Inflammatory macrophage (primary cell): ENCODE measurements around the gene LRMDA.

ENCODE experiments used
- DNase-seq, 2 donors: peaks; one replicate each; pipeline ENCODE4 v3.0.0-alpha.2; 2020 to 2022

The LRMDA gene

DNA sequence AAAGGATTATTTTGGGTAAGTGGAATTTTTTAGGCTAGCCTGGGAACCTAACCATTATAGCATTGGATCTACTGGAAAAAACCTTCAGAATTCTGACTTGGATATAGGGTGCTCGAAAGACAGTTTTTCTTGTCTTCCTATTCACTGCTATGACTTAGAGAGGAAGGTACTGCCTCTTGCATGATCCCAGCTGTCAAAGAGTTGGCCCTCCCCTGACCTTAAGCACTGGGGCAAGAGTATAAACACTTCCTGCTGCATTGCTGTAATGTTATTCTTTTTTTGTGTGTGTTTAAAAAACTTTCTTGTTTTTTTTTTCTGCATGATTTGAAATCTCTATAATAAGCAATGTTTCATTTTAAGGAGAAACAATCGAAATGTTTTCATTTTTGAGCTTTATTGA lies 113.0 kb downstream of the LRMDA start:
- DNase-seq = peak; percentile 70 to 73

- no peak for DNase-seq
Measured at GRCh38 chr10:75544993-75545706, 113.7 kb downstream of the LRMDA start.

- DNase-seq = no peak
Measured at GRCh38 chr10:75546004-75546403, 114.6 kb downstream of the LRMDA start.

- peak; percentile 63 to 70 for DNase-seq
Measured at GRCh38 chr10:75547391-75548298, 116.2 kb downstream of the LRMDA start.

DNA sequence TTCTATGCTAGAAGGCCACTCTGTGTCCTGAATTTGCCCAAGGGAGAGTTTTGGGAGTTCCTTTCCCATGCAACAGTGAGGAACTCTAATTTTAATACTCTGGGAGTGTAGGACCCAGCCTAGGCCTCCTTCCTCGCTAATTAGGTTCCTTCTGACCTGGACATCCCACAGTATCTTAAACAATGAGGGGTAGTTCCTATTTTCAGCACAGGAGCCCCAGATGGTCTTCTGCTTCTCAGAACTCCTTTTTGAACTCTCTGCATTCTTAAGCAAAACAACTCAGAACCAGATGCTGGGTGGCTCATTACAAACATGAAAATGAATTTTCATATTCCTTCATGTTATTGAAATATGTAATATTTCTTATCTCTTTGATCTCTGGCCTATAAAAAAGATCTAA lies 116.9 kb downstream of the LRMDA start:
- peak in 1 of 2 donors; percentile 14 for DNase-seq

GRCh38 chr10:75550191-75550590 lies 118.8 kb downstream of the LRMDA start:
- DNase-seq = no peak

DNA sequence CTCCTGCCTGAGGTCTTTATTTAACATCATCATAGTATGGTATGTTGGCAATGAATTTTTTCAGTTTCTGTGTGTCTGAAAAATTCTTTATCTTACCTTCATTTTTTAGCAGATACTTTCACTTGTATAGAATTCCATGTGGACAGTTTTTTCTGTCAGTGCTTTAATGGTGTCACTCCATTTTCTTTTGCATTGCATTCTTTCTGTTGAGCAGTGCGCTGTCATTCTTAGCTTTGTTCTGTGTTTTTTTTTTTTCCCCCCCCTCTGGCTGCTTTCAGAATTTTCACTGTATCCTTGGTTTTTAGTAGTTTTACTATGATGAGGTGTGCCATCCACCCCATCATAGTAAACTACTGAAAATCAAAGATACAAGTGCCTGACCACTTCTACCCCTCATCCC lies 120.7 kb downstream of the LRMDA start:
- no peak for DNase-seq

DNA sequence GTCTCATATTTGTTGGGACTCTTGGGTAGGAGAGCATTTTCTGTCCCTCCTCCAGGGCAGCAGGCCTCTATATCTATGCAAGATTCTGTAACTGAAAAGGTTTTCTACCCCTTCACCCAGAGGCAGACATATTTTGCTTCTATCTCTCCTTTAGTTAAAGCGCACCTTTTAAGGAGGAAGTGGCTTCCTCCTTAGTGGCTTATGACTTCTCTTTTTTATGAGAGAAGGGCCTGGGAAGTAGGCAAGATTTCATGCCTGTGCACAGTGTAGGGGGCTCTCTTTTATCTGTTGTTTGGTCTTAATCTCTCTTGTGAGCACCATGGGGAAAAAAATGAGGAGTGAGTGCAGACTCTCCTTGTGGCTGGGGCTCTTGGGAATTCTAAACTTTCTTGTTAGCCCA lies 122.1 kb downstream of the LRMDA start:
- DNase-seq = peak; percentile 14 to 16

GRCh38 chr10:75555323-75555722 lies 123.9 kb downstream of the LRMDA start:
- DNase-seq = no peak

- no peak for DNase-seq
Measured at GRCh38 chr10:75556320-75556719, 124.9 kb downstream of the LRMDA start.

DNA sequence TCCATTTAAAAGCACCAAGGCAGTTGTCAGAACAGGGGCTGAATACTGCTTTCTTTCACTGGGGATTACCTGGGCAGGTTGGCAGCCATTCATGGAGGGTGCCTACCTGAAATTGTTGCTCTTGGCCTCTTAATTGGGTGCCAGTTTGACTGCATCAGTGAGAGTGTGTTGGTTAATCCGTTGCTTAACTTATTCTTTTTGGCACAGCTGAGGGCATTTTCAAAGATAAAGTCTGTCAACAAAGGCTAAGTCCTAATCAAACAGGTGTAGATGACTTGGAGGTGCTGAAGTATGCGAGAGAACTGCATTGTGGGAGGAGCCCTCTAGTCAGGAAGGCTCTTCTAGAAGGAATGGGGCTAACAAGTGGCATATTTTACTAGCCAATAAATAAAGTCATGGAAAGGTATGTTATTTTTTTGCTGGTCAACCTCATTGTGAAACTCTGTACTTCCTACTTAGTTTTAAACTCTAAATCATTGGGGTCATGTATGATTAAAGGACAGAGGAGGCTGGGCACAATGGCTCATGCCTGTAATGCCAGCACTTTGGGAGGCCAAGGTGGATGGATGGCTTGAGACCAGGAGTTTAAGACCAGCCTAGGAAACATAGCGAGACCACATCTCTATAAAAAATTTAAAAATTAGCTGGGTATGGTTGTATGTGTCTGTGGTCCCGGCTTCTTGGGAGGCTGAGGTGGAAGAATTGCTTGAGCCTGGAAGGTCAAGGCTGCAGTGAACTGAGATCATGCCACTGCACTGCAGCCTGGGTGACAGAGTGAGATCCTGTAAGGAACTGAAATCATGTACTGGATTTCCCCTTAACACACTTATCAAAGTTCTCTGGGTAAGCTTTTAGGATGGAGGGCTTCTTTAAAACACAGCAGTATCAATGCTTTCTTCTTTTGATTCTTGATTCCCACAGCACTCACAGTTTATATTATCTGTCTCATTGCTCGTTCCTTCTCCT lies 134.1 kb downstream of the LRMDA start:
- DNase-seq = no peak

DNA sequence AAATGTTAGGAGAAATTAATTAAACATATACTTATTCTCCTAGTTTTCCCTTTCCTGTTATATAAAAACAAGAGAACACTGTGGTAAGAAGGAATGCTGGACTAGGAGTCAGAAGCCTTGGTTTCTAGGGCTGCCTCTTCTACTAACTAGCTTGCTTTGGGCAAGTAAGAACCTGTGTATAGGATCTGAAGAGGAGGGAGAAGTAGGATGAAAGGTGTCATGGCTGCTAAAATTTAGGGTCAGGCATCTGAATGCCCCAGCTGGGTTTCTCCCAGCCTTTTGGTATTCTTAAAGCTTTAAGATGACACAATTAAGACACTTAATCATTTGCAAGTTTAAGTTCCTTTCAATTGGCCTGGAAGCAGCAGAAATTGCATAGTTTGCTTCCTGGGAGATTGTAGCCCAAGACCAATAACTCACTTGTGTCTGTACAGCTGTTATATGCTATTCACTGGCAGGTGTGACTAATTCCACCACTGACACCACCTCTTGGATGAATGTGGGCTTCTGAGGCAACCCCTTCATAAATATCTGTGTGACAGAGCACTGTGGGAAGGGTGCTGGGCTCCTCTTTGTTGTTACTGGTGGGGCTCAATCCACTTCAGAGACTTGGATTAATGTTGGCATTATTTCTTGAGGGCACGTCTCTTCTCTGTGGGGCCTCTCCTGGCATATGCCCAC lies 137.2 kb downstream of the LRMDA start:
- no peak for DNase-seq

GRCh38 chr10:75569506-75569905 lies 138.1 kb downstream of the LRMDA start:
- DNase-seq = no peak

GRCh38 chr10:75572478-75572877 lies 141.1 kb downstream of the LRMDA start:
- DNase-seq = no peak

DNA sequence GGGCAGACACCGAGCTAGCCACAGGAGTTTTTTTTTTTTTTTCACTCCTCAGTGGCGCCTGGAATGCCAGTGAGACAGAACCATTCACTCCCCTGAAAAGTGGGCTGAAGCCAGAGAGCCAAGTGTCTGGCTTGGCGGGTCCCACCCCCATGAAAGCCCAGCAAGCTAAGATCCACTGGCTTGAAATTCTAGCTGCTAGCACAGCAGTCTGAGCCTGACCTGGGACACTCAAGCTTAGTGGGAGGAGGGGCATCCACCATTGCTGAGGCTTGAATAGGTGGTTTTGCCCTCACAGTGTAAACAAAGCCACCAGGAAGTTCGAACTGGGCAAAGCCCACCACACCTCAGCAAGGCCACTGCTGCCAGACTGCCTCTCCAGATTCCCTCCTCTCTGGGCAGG lies 144.5 kb downstream of the LRMDA start:
- no peak for DNase-seq

DNA sequence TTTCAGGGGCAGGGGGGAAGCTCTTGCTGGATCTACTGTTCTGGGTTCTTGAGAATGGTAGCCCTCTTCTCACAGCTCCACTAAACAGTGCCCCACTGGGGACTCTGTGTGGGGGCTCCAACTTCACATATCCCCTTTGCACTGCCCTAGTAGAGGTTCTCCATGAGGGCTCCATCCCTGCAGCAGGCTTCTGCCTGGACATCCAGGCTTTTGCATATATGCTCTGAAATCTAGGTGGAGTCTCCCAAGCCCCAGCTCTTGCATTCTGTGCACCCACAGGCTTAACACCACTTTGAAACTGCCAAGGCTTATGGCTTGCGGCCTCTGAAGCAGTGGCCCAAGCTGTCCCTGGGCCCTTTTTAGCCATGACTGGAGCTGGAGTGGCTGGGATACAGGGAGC lies 150.7 kb downstream of the LRMDA start:
- DNase-seq = no peak

- DNase-seq = no peak
Measured at GRCh38 chr10:75585294-75585693, 153.9 kb downstream of the LRMDA start.

GRCh38 chr10:75586814-75587213 lies 155.4 kb downstream of the LRMDA start:
- DNase-seq = no peak

- DNase-seq = no peak
Measured at GRCh38 chr10:75588031-75588430, 156.6 kb downstream of the LRMDA start.

GRCh38 chr10:75589895-75590654 lies 158.7 kb downstream of the LRMDA start:
- no peak for DNase-seq

DNA sequence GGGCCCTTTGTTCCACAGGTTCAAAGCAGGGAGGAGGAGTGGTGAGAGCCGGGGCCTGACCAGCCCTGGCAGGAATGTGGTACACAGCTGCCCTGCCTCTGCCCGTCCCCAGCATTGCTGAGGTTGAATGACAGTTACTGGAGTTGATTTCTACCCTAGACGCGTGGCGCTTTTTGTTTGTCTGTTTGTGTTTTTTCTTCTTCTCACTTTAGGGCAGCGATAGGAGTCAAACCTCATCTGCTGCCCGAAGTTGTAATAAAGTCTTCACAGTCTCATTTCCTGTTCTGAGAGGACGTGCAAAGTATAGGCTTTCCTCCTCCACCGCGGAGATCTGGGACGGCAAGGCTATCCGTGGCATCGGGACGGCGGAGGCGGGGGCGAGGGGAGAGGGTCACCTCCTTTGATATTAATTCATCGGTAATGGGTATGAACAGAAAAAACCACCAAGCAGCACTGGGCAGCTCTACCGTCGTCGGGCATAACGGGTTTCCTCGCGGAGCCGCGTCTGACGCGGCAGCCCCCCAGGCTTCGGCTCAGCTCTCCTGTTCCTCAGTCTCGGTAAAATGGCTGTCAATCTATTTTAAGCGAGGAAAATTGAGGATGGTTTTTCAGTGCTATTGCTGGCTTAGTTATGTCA lies 160.8 kb downstream of the LRMDA start:
- no peak for DNase-seq
